ENCODE measurements around the gene TBC1D22B. TPM values are rescaled to one million over a fixed set of nuclear protein-coding genes. Genes with fewer than 3 reads are reported as not detected.

The TBC1D22B gene
- total and polyA plus RNA-seq, 9 of the 15 experiments (the other 6 are each of a cell fraction or from before 2014, with no cell fraction given), result 4.8 to 24.2 (median 13.5) TPM

DNA sequence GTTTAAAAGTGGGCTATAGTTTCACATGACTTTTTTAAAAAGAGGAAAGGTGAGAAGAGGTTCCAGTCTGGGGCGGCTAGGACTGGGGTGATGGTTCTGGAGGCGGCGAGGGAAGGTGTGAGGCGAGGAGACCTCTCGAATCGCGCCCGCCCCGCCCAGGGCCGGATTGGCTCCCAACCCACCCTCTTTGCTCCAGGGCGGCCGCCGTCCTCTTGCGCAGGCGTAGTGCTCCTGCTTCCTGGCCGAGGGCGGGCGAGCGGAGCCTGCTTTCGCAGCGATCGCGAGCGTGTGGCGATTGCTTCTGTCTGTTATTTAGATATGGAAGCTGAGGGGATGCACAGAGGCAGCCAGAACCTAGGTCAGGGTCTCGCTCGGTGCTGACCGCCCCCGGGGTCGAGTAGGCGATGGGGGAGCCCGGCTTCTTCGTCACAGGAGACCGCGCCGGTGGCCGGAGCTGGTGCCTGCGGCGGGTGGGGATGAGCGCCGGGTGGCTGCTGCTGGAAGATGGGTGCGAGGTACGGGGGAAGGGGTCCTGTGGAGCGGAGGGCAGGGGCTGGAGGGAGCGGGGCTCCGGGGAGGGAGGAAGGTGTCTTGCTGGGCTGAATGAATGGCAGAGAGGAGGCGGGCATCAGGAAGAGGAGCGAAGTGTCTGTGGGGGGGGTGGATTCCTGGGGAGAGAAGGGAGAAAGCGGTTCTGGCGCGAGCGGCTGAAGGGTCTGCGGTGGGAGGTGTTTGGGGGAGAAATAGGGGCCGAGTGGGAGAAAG, 96.4 kb downstream of the TBC1D22B start, which contains the start of gene RNF8 (continued):
- TF ChIP-seq SIX5 (IDR thresholded peaks at IDR 0.05; ENCODE audit: borderline replicate concordance in 1 of 2, insufficient read depth in 1 of 2, low read depth in 1 of 2, low read length in 2 of 2), result no peak
- peak; percentile 17; the same call in 1 of the 2 replicates for TF ChIP-seq JUND (IDR thresholded peaks at IDR 0.05; ENCODE audit: borderline replicate concordance, low read depth, low read length)
- TF ChIP-seq JUND (tag; IDR thresholded peaks at IDR 0.05; ENCODE audit: borderline replicate concordance, low read depth, low read length), result peak; percentile 30; the same call in 1 of the 3 replicates
- TF ChIP-seq SIN3B (IDR thresholded peaks at IDR 0.05; ENCODE audit: low read depth), result peak; percentile 75
- TF ChIP-seq MTA1 (IDR thresholded peaks at IDR 0.05; ENCODE audit: borderline replicate concordance), result no peak
- no peak for TF ChIP-seq ASH1L (IDR thresholded peaks at IDR 0.05; ENCODE audit: borderline replicate concordance, low read depth, partially characterized antibody)
- peak; percentile 31; the same call in 1 of the 2 replicates for TF ChIP-seq RNF2 (IDR thresholded peaks at IDR 0.05)
- TF ChIP-seq, protein P1, sequence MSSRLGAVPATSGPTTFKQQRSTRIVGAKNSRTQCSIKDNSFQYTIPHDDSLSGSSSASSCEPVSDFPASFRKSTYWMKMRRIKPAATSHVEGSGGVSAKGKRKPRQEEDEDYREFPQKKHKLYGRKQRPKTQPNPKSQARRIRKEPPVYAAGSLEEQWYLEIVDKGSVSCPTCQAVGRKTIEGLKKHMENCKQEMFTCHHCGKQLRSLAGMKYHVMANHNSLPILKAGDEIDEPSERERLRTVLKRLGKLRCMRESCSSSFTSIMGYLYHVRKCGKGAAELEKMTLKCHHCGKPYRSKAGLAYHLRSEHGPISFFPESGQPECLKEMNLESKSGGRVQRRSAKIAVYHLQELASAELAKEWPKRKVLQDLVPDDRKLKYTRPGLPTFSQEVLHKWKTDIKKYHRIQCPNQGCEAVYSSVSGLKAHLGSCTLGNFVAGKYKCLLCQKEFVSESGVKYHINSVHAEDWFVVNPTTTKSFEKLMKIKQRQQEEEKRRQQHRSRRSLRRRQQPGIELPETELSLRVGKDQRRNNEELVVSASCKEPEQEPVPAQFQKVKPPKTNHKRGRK (tag; IDR thresholded peaks at IDR 0.05), result no peak
- peak; percentile 48 for TF ChIP-seq CREM (IDR thresholded peaks at IDR 0.05; ENCODE audit: low read depth)
- peak; percentile 70 for TF ChIP-seq RB1 (IDR thresholded peaks at IDR 0.05; ENCODE audit: low read depth)
- TF ChIP-seq, protein P2, sequence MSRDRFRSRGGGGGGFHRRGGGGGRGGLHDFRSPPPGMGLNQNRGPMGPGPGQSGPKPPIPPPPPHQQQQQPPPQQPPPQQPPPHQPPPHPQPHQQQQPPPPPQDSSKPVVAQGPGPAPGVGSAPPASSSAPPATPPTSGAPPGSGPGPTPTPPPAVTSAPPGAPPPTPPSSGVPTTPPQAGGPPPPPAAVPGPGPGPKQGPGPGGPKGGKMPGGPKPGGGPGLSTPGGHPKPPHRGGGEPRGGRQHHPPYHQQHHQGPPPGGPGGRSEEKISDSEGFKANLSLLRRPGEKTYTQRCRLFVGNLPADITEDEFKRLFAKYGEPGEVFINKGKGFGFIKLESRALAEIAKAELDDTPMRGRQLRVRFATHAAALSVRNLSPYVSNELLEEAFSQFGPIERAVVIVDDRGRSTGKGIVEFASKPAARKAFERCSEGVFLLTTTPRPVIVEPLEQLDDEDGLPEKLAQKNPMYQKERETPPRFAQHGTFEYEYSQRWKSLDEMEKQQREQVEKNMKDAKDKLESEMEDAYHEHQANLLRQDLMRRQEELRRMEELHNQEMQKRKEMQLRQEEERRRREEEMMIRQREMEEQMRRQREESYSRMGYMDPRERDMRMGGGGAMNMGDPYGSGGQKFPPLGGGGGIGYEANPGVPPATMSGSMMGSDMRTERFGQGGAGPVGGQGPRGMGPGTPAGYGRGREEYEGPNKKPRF (IDR thresholded peaks at IDR 0.05; ENCODE audit: low read depth, low read length), result no peak
- TF ChIP-seq SPI1 (IDR thresholded peaks at IDR 0.05; ENCODE audit: borderline replicate concordance, low read depth, low read length), result no peak
- TF ChIP-seq YY1 (IDR thresholded peaks at IDR 0.05; ENCODE audit: borderline replicate concordance in 1 of 3, control insufficient read depth in 1 of 3, extremely low read depth in 1 of 3, insufficient read depth in 3 of 3, insufficient read length in 1 of 3, insufficient replicate concordance in 2 of 3, low read depth in 1 of 3, low read length in 2 of 3), result peak; percentile 6 to 86 (median 78)
- TF ChIP-seq ZBTB17 (CRISPR knock-in tag; IDR thresholded peaks at IDR 0.05), result peak; percentile 99
- peak; percentile 69; the same call in 1 of the 2 replicates for TF ChIP-seq NFRKB (IDR thresholded peaks at IDR 0.05; ENCODE audit: low read depth)
- TF ChIP-seq, protein P3, sequence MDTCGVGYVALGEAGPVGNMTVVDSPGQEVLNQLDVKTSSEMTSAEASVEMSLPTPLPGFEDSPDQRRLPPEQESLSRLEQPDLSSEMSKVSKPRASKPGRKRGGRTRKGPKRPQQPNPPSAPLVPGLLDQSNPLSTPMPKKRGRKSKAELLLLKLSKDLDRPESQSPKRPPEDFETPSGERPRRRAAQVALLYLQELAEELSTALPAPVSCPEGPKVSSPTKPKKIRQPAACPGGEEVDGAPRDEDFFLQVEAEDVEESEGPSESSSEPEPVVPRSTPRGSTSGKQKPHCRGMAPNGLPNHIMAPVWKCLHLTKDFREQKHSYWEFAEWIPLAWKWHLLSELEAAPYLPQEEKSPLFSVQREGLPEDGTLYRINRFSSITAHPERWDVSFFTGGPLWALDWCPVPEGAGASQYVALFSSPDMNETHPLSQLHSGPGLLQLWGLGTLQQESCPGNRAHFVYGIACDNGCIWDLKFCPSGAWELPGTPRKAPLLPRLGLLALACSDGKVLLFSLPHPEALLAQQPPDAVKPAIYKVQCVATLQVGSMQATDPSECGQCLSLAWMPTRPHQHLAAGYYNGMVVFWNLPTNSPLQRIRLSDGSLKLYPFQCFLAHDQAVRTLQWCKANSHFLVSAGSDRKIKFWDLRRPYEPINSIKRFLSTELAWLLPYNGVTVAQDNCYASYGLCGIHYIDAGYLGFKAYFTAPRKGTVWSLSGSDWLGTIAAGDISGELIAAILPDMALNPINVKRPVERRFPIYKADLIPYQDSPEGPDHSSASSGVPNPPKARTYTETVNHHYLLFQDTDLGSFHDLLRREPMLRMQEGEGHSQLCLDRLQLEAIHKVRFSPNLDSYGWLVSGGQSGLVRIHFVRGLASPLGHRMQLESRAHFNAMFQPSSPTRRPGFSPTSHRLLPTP (IDR thresholded peaks at IDR 0.05; ENCODE audit: borderline replicate concordance, extremely low read depth, insufficient read length), result no peak
- TF ChIP-seq TRIM28 (IDR thresholded peaks at IDR 0.05), result no peak
- 0 out of 2 replicates have a peak, but pooled peaks have one; percentile 36 for TF ChIP-seq NCOA1 (IDR thresholded peaks at IDR 0.05; ENCODE audit: low read depth)
- TF ChIP-seq ATF1 (CRISPR knock-in tag; IDR thresholded peaks at IDR 0.05), result peak; percentile 11; the same call in 1 of the 2 replicates
- TF ChIP-seq ATF1 (tag; IDR thresholded peaks at IDR 0.05), result no peak; the same call in 1 of the 2 replicates
- peak; percentile 75 for TF ChIP-seq TOE1 (IDR thresholded peaks at IDR 0.05; ENCODE audit: borderline replicate concordance)
- 0 out of 2 replicates have a peak, but pooled peaks have one; percentile 53 for TF ChIP-seq TOE1 (CRISPR knock-in tag; IDR thresholded peaks at IDR 0.05; ENCODE audit: borderline replicate concordance, low read depth)
